GM12801 (cell line): ENCODE measurements around the gene BATF2.

Experiments
- TF ChIP-seq, protein P1 (sequence below): IDR thresholded peaks from one replicate; pipeline ENCODE4 v1.5.1; 2011; ENCODE audit warnings: control low read depth; ENCODE audit not compliant: insufficient read length; ENCODE audit errors: extremely low read depth

The BATF2 gene

DNA sequence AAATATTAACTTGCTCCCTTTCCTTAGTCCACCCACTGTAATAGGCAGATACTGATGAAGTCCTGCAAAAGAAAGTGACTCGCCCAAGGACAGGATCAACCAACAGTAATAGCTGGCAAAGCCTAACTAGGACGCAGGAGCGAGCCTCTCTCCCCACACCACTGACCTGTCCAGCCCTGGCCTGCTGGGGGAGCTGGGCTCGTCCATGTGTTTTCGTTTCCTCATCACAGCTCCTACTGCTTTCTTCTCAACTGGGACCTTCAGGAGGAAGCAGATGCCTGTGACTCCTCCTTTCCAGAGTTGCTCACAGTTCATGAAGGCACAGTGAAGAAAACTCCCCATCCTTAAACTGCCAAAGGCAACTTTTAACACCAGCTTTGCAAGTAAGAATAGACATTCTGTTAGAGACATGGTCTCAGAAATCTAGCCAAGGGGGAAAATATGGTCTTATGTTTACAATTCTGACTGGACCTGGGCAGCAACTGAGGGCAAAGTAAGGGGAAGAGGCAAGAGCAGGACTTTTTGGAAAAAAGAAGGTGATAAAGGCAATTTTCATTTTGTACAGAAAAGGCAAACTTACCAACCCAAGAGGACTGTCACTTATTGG is 49.5 kb downstream of the BATF2 start:
- TF ChIP-seq, protein P1, sequence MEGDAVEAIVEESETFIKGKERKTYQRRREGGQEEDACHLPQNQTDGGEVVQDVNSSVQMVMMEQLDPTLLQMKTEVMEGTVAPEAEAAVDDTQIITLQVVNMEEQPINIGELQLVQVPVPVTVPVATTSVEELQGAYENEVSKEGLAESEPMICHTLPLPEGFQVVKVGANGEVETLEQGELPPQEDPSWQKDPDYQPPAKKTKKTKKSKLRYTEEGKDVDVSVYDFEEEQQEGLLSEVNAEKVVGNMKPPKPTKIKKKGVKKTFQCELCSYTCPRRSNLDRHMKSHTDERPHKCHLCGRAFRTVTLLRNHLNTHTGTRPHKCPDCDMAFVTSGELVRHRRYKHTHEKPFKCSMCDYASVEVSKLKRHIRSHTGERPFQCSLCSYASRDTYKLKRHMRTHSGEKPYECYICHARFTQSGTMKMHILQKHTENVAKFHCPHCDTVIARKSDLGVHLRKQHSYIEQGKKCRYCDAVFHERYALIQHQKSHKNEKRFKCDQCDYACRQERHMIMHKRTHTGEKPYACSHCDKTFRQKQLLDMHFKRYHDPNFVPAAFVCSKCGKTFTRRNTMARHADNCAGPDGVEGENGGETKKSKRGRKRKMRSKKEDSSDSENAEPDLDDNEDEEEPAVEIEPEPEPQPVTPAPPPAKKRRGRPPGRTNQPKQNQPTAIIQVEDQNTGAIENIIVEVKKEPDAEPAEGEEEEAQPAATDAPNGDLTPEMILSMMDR: no peak
